Measurements from ENCODE around the gene DIP2B. TPM values are rescaled to one million over a fixed set of nuclear protein-coding genes. Genes with fewer than 3 reads are reported as not detected.

DIP2B gene
- total RNA-seq, 1 experiment from 2014 or later = 30.2 TPM

DNA sequence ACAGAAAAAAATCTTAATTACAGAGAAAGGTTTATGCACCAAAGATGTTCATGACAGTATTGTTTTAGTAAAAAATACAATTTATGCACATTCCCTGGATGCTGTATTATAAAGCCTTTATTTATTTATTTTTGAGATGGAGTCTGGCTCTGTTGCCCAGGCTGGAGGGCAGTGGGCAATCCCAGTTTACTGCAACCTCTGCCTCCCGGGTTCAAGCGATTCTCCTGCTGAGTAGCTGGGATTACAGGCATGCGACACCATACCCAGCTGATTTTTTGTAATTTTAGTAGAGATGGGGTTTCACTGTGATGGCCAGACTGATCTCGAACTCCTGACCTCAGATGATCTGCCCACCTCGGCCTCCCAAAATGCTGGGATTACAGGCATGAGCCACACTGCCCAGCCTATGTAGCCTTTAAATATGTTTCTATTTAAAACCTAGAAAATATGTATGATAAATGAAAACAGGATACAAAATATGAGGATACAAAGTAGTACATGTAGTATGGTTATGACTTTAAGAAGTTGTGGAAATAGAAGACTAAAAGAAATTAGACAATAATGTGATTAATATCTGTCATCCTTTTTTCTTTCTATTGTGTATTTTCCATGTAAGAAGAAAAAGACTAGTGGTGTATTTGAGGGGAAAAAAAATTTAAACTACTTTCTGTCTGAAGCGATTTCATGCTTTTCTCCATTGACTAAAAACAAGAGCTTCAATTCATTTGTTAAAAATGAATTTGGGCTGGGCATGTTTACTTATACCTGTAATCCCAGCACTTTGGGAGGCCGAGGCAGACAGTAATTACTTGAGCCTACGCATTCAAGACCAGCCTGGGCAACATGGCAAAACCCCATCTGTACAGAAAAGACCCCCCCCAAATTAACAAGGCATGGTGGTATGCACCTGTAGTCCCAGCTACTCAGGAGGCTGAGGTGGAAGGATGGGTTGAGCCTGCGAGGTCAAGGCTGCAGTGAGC, 272.3 kb downstream of the DIP2B start:
- intact Hi-C loops (cut with micrococcal nuclease; ENCODE audit: unreplicated experiment) = no loop called here
- Histone ChIP-seq H3K27ac (ENCODE audit: low read length) (no peak overlapping the region), H3K27me3 (ENCODE audit: control insufficient read depth, insufficient read depth, low read length) (no peaks in the 10 kb centered on the region), H3K9me3 (ENCODE audit: control insufficient read depth, insufficient read depth, low read depth, low read length) (no peaks in the 10 kb centered on the region), H3K4me1 (ENCODE audit: control insufficient read depth, insufficient read depth, low read length) (no peaks in the 10 kb centered on the region), H3K4me3 (ENCODE audit: low read depth in 2 of 2, low read length in 2 of 2) (no peak overlapping the region), H3K36me3 (ENCODE audit: control insufficient read depth, insufficient read depth, low read length) (no peaks in the 10 kb centered on the region)
- no peak for DNase-seq (ENCODE audit: low read depth, low spot score)
- TF ChIP-seq, protein P1, sequence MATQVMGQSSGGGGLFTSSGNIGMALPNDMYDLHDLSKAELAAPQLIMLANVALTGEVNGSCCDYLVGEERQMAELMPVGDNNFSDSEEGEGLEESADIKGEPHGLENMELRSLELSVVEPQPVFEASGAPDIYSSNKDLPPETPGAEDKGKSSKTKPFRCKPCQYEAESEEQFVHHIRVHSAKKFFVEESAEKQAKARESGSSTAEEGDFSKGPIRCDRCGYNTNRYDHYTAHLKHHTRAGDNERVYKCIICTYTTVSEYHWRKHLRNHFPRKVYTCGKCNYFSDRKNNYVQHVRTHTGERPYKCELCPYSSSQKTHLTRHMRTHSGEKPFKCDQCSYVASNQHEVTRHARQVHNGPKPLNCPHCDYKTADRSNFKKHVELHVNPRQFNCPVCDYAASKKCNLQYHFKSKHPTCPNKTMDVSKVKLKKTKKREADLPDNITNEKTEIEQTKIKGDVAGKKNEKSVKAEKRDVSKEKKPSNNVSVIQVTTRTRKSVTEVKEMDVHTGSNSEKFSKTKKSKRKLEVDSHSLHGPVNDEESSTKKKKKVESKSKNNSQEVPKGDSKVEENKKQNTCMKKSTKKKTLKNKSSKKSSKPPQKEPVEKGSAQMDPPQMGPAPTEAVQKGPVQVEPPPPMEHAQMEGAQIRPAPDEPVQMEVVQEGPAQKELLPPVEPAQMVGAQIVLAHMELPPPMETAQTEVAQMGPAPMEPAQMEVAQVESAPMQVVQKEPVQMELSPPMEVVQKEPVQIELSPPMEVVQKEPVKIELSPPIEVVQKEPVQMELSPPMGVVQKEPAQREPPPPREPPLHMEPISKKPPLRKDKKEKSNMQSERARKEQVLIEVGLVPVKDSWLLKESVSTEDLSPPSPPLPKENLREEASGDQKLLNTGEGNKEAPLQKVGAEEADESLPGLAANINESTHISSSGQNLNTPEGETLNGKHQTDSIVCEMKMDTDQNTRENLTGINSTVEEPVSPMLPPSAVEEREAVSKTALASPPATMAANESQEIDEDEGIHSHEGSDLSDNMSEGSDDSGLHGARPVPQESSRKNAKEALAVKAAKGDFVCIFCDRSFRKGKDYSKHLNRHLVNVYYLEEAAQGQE (IDR thresholded peaks at IDR 0.05; ENCODE audit: insufficient read depth in 1 of 2, low read depth in 2 of 2, low read length in 1 of 2) = no peak
- TF ChIP-seq CTCF (IDR thresholded peaks at IDR 0.05) = no peak
- no peak for ATAC-seq
- ChIA-PET CTCF (interaction anchor here (2.4 kb wide), 1 partner anchor 12 kb away, joined by 7 read pairs; no protein-coding TSS in a partner anchor), POLR2A (no interaction called here)
- BruUV-seq (replicated peaks) = no TSS peak
- in situ Hi-C loops (cut with HindIII; ENCODE audit: low pct_unique_long_range_greater_than_20kb, low sequenced_read_pairs) = no loop called here

DNA sequence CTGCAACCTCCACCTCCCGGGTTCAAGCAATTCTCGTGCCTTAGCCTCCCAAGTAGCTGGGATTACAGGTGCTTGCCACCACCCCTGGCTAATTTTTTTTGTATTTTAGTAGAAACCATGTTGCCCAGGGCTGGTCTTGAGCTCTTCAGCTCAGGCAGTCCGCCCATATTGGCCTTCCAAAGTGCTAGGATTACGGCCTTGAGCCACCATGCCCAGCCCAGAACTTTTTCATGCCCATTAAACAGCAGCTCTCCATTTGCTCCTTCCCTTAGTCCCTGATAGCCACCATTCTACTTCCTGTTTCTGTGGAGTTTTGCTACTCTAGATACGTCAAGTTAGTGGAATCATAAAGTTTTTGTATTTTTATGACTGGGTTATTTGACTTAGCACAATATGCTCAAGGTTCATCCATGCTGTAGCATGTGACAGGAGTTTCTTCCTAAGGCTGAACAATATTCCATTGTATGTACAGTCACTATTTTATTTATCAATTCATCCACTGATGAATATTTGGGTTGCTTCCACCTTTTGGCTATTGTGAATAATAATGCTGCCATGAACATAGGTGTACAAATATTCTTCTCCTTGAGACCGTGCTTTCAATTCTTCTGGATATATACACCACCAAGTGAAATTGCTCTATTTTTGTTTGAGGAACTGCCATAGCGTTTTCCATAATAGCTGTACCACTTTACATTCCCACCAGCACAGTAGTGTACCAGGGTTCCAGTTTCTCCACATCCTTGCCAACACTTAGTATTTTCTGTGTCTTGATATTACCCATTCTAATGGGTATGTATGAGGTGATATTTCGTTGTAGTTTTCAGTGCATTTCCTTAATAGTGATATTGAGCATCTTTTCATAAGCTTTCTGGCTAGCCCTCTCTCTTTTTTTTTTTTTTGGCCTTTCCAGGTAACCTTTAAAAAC, 274.1 kb downstream of the DIP2B start:
- Histone ChIP-seq H3K36me3 (ENCODE audit: control insufficient read depth, insufficient read depth, low read length) (no peaks in the 10 kb centered on the region), H3K9me3 (ENCODE audit: control insufficient read depth, insufficient read depth, low read depth, low read length) (no peaks in the 10 kb centered on the region), H3K27ac (ENCODE audit: low read length) (no peak overlapping the region), H3K4me3 (ENCODE audit: low read depth in 2 of 2, low read length in 2 of 2) (no peak overlapping the region), H3K4me1 (ENCODE audit: control insufficient read depth, insufficient read depth, low read length) (no peaks in the 10 kb centered on the region), H3K27me3 (ENCODE audit: control insufficient read depth, insufficient read depth, low read length) (no peaks in the 10 kb centered on the region)
- POLR2A ChIA-PET = no interaction called here
- CTCF ChIA-PET = no interaction called here
- in situ Hi-C loops (cut with HindIII; ENCODE audit: low pct_unique_long_range_greater_than_20kb, low sequenced_read_pairs) = no loop called here
- ATAC-seq = no peak
- no peak for DNase-seq (ENCODE audit: low read depth, low spot score)
- TF ChIP-seq SIN3A (IDR thresholded peaks at IDR 0.05; ENCODE audit: borderline replicate concordance, insufficient read depth, low read depth, low read length) = no peak
- TF ChIP-seq POLR2AphosphoS5 (IDR thresholded peaks at IDR 0.05; ENCODE audit: low read depth, low read length) = no peak
- no peak for TF ChIP-seq CTCF (IDR thresholded peaks at IDR 0.05)
- TF ChIP-seq, protein P1 (IDR thresholded peaks at IDR 0.05; ENCODE audit: insufficient read depth in 1 of 2, low read depth in 2 of 2, low read length in 1 of 2) = no peak
- no peak for TF ChIP-seq TCF7L2 (IDR thresholded peaks at IDR 0.05; ENCODE audit: low read depth, low read length)
- no TSS peak for BruUV-seq (replicated peaks)
- intact Hi-C loops (cut with micrococcal nuclease; ENCODE audit: unreplicated experiment) = no loop called here

Measured in Panc1 (cell line).